Right atrium auricular region (tissue), 2 donors: ENCODE results near the gene GOLGA6L7. TPM values are rescaled to one million over a fixed set of nuclear protein-coding genes. Genes with fewer than 3 reads are reported as not detected.
"Not testable (repeated sequence)": the region's sequence is repeated elsewhere in the genome, so short reads cannot be mapped to it uniquely, and the experiment has no call there.

Experiments
- DNase-seq: peaks from one replicate; pipeline ENCODE4 v3.0.0-alpha.2; 2019; ENCODE audit warnings: low spot score
- H3K27ac ChIP-seq, 2 donors: fragments of 200-600 bp; sonication (generic); 1 replicate in 1 of 2; 2 replicates in 1 of 2; pipeline ENCODE4 v1.5.1; 2016 to 2019
- H3K27me3 ChIP-seq, 2 donors: fragments of 200-600 bp; sonication (generic); one replicate each; pipeline versions ENCODE4 v1.5.1 to v1.6.0; 2017 to 2019
- H3K36me3 ChIP-seq: fragments of 200-600 bp; sonication (generic); one replicate; pipeline ENCODE4 v1.5.1; 2016
- H3K4me1 ChIP-seq, 2 donors: fragments of 200-600 bp; sonication (generic); one replicate each; pipeline versions ENCODE4 v1.5.1 to v1.6.0; 2017 to 2019
- H3K4me3 ChIP-seq, 2 donors: fragments of 200-600 bp; sonication (generic); 1 replicate in 1 of 2; 2 replicates in 1 of 2; pipeline ENCODE4 v1.5.1; 2017 to 2019; ENCODE audit warnings: mild to moderate bottlenecking in 1 of 2, moderate library complexity in 1 of 2
- H3K9me3 ChIP-seq, 2 donors: fragments of 200-600 bp; sonication (generic); one replicate each; pipeline ENCODE4 v1.5.1; 2019
- total RNA-seq, 2 donors: library from RNA; depleted of rRNA; stranded (reverse); fragments of >200 nt; gene quantifications; one replicate each; pipeline ENCODE4 v1.1.0, GENCODE V29; 2016

Gene GOLGA6L7
- total RNA-seq, 2 donors from 2014 or later, result not detected

DNA sequence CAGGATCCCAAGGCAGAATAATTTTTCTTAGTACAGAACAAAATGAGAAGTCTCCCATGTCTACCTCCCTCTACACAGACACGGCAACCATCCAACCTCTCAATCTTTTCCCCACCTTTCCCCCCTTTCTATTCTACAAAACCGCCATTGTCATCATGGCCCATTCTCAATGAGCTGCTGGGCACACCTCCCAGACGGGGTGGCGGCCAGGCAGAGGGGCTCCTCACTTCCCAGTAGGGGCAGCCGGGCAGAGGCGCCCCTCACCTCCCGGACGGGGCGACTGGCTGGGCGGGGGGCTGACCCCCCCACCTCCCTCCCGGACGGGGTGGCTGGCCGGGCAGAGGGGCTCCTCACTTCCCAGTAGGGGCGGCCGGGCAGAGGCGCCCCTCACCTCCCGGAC lies 827 bp upstream of the GOLGA6L7 start:
- H3K27me3 ChIP-seq, H3K36me3 ChIP-seq, H3K27ac ChIP-seq, DNase-seq, H3K9me3 ChIP-seq, H3K4me1 ChIP-seq, H3K4me3 ChIP-seq: not testable (repeated sequence)

DNA sequence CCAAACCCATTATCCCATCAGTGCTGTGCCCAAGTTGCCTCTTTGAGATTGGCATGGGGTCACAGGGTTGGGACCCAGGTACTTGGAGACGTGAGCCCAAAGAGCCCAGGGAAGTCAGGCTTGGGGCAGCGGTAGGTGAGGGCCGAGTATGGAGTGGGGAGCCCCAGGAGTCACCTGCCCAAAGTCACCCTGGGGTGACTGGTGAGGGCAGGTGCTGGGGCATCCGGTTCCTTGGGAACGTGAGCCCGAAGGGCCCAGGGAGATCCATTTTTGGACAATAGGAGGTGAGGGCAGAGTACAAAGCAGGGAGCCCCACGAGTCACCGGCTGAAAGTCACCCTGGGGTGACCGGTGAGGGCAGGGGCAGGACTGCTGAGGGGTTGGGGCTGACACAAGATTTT lies 485 bp downstream of the GOLGA6L7 start:
- not testable (repeated sequence) for H3K36me3 ChIP-seq, DNase-seq, H3K4me3 ChIP-seq, H3K4me1 ChIP-seq, H3K27ac ChIP-seq, H3K9me3 ChIP-seq, H3K27me3 ChIP-seq

DNA sequence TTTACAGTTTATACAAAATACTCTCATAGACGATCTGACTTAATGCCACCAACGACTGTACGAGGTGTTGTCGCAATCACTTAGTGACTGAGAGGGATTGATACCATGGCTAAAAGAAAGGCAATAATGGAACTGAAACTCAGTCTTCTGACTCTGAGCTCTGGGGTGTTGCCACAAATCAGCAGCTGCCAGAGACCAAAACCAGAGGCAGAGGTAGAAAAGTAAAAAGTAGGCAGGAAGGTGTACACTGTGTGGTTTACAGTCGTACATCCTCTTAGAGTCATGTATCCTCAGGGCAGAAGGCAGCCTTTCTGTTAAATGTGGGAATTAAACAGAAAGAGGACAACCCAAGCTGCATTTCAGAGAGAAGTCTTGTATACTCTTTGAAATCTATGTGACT lies 1.2 kb downstream of the GOLGA6L7 start:
- H3K27me3 ChIP-seq, H3K9me3 ChIP-seq, H3K27ac ChIP-seq, H3K4me1 ChIP-seq, H3K36me3 ChIP-seq, DNase-seq, H3K4me3 ChIP-seq: not testable (repeated sequence)

DNA sequence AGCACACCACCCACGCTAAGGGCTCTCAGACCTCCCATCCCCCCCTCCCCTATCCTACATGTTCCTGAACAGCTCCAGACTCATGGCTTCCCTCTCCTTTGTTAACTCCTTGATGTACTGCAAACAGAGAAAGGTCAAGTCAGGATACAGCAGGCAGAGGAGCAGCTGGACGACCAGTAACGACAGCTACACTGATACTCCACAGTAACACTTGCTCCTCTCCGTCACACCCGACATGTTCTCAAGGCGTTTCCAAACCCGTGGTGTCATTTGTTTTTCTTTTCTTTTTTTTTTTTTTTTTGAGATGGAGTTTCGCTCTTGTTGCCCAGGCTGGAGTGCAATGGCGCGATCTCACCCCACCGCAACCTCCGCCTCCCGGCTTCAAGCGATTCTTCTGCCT lies 4.3 kb downstream of the GOLGA6L7 start:
- not testable (repeated sequence) for H3K4me3 ChIP-seq, H3K27ac ChIP-seq

DNA sequence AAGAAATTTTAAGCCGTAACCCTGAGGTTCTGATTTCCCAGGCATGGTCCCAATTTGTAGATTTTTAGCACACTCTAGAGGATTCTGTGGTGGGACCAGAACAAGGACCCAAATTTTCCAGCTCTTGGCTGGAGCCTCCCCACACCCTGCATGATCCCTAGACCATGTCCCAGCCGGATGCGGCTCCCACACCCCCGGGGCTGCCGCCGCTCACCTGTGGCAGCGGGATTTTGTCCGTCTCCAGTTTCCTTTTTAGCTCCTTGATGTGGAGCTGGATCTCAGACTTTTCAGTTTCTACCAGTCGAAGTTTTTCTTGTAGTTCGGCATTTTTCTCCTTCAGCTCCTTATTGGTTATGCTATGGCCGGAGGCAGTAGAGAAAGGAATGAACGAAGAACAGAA lies 4.9 kb downstream of the GOLGA6L7 start:
- H3K4me3 ChIP-seq, H3K27ac ChIP-seq, H3K27me3 ChIP-seq, H3K36me3 ChIP-seq, H3K9me3 ChIP-seq, H3K4me1 ChIP-seq, DNase-seq: not testable (repeated sequence)

More for the DNA sequence above, 4.3 kb downstream of the GOLGA6L7 start:
- not testable (repeated sequence) for H3K36me3 ChIP-seq, DNase-seq, H3K4me1 ChIP-seq, H3K9me3 ChIP-seq, H3K27me3 ChIP-seq

DNA sequence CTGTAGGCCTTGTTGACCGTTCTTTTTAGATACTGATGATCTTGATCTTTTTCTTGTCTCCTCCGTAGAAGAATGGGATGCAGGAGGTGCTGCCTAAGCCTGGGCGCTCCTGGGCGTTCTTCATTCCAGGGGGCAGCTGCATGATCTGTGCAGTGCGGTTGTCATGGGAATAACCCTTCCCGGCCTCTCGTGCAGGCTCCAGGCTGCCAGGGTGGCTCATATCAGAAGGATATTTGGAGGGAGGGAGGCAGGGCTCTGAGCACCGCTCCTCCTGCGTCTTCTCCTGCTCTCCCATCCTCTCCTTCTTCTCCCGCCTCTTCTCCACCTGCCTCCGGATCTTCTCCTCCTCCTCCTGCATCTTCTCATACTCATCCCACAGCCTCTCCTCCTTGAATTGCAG lies 6.2 kb downstream of the GOLGA6L7 start:
- H3K9me3 ChIP-seq, H3K4me1 ChIP-seq, DNase-seq, H3K27me3 ChIP-seq, H3K4me3 ChIP-seq, H3K36me3 ChIP-seq, H3K27ac ChIP-seq: not testable (repeated sequence)

DNA sequence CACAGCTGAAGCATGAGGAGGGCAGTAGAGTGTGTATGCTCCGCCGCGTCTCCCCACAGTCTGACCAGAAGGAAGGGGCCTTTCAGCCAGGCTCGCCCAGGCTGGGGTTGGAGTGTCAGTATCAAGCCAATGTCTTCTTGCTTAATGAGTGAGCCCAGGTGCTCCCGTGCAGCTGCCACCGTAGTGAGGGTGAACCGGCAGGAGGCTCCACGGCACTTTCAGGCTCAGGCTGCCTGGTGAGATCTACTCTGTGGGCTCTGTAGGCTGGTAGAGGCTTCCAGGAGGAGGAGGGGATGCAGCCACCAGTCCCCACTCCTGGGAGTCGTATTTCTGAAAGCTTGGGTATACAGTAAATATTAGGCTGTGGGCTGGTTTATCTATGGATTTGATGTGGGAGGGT lies 8.2 kb downstream of the GOLGA6L7 start:
- DNase-seq, H3K4me3 ChIP-seq, H3K27ac ChIP-seq, H3K9me3 ChIP-seq, H3K36me3 ChIP-seq, H3K4me1 ChIP-seq, H3K27me3 ChIP-seq: not testable (repeated sequence)

DNA sequence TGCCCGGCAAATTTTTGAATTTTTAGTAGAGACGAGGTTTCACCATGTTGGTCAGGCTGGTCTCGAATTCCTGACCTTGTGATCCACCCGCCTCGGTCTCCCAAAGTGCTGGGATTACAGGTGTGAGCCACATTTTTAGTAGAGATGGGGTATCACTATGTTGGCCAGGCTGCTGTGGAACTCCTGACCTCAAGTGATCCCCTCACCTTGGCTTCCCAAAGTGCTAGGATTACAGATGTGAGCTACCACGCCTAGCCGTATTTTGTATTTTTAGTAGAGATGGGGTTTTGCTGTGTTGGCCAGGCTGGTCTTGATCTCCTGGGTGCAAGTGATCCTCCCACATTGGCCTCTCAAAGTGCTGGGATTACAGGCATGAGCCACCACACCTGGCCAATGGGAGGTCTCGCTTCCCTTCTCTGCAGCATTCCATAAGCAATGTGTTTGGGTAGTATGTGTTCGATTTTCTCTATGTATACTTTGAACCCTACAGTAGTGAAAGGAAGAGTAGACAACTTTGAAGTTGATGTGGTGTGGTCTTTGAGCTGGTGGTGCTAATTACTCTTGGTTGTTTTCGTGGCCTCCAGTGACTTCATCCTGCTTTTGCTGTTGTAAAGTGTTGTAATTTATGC lies 13.4 kb downstream of the GOLGA6L7 start:
- H3K27me3 ChIP-seq, H3K9me3 ChIP-seq, H3K36me3 ChIP-seq, H3K27ac ChIP-seq, DNase-seq, H3K4me3 ChIP-seq, H3K4me1 ChIP-seq: not testable (repeated sequence)

DNA sequence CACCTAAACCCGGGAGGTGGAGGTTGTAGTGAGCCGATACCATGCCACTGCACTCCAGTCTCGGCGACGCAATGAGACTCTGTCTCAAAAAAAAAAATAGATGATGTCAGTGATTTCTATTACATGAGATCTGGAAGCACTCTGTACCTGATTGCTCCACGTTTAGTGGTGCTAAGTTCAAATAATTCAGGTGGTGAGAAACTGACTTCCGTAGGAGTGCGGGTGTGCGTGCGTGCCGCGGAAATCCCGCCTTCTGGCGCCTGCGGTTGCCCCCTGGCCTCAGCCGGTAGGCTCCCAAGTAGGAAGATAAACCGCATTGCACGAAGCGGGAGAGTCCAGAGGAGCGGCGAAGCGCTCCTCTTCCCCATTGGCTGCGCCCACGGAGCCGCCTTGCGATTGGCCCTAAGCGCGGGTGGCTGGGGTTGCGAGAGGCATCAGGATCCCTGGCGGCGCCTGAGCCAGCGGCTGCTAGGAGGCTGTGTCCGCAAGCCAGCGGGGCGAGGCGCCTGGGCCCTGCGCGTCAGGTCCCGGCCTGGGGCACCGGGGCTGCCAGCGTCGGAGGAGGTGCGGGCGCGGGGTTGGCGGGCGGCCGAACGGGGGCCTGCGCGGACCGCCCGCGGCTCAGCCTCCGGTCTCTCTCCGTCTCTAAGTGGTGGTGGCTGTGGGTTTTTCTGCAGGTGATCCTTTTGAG lies 16.4 kb downstream of the GOLGA6L7 start:
- not testable (repeated sequence) for H3K27me3 ChIP-seq, H3K4me1 ChIP-seq, H3K9me3 ChIP-seq, H3K36me3 ChIP-seq
- DNase-seq, result peak; percentile 62
- peak overlapping the region; percentile 29 to 49 for H3K4me3 ChIP-seq
- peak overlapping the region; percentile 43 to 53 for H3K27ac ChIP-seq

DNA sequence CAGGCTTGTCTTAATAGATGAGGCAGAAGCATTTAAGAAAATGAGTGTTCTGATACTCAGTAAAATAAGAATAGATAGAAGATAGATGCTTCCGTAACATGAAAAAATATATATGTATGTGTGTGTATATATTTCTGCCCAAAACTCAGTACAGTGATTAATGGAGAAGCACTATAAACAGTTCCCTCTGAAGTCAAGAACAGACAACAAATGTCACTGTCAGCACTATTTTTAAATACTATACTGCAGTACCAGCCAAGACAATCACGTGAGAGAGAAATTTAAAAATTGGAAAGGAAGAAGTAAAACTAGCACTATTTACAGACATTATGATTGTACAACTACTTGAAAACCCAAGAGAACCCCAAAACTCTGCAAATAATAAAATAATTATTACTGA lies 27.0 kb downstream of the GOLGA6L7 start:
- H3K36me3 ChIP-seq, H3K4me3 ChIP-seq, H3K27me3 ChIP-seq, H3K27ac ChIP-seq, H3K4me1 ChIP-seq, DNase-seq, H3K9me3 ChIP-seq: not testable (repeated sequence)

DNA sequence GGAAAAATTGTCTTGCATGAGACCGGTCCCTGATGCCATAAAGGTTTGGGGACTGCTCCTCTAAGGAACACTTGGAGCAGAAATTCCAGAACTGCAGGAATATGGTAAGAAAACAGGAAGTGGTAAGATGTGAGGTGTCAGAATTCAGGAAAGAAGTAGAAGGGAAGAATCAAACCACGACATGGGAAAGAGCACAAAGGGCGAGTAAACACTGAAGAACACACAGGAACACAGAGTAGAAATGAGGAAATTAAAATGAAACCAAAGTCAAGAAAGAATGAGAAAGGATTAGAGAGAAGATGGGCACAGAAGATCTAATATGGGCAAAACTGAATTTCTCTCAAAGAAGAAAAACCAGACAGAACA lies 28.5 kb downstream of the GOLGA6L7 start:
- not testable (repeated sequence) for H3K9me3 ChIP-seq, H3K27me3 ChIP-seq, H3K4me3 ChIP-seq, H3K36me3 ChIP-seq, DNase-seq, H3K4me1 ChIP-seq, H3K27ac ChIP-seq

DNA sequence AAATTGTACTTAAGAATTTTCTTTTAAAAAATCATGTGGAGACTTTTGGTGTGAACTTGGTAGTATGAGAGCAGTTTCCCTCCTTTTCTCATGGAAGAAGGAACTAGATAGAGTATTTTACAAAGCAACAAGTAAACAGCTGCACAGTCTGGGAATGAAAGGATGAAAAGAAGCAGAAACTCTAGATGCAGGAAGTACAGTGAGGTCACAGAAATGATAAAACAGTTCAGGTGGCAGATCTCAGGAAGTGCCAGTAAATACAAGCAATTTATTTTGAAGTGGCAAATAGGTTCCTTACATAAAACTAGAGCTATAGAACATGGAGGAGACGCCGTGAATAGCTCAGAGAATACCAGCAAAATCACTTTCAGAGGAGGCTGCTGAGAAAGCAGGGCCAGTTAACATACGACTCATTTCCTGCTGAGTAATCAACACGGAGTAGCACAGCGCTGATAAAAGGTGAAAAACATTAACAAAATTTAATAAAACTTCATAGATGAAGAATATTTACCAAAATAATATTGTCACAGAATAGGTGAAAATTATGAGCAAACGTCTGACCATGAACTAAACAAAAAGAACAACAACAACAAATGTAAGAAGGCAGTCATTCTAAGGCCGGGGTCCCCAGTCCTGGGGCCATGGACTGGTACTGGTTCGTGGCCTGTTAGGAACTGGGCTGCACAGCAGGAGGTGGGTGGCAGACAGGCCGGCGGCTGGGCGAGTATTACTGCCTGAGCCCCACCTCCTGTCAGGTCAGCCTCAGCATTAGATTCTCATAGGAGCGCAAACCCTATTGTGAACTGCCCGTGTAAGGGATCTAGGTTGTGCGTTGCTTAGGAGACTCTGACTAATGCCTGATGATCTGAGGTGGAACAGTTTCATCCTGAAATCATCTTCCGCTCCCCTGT lies 29.2 kb downstream of the GOLGA6L7 start:
- not testable (repeated sequence) for H3K4me1 ChIP-seq, H3K27me3 ChIP-seq, H3K36me3 ChIP-seq, H3K4me3 ChIP-seq, H3K27ac ChIP-seq, H3K9me3 ChIP-seq, DNase-seq

DNA sequence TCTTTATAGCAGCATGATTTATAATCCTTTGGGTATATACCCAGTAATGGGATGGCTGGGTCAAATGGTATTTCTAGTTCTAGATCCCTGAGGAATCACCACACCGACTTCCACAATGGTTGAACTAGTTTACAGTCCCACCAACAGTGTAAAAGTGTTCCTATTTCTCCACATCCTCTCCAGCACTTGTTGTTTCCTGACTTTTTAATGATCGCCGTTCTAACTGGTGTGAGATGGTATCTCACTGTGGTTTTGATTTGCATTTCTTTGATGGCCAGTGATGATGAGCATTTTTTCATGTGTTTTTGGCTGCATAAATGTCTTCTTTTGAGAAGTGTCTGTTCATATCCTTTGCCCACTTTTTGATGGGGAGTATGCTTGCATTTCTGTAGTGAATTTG lies 30.3 kb downstream of the GOLGA6L7 start:
- H3K27ac ChIP-seq, H3K4me3 ChIP-seq, H3K27me3 ChIP-seq, H3K36me3 ChIP-seq, H3K4me1 ChIP-seq, DNase-seq, H3K9me3 ChIP-seq: not testable (repeated sequence)

DNA sequence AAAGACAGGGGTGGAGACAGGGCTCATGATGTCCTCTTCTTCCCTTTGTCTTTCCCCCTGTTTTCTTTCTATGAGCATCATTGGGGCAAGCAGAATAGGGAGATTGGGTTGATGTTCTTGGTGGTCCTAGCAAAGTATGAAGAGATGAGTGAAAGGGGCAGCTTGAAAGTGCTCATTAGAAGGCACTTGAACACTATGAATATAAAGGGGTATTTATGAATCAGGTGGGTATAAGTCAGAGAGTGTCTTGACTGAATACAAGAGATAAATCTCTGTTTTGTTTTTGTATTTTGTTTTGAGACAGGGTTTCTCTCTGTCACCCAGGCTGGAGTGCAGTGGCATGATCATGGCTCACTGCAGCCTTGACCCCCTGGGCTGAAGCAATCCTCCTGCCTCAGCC lies 34.4 kb downstream of the GOLGA6L7 start:
- not testable (repeated sequence) for H3K27ac ChIP-seq, DNase-seq

DNA sequence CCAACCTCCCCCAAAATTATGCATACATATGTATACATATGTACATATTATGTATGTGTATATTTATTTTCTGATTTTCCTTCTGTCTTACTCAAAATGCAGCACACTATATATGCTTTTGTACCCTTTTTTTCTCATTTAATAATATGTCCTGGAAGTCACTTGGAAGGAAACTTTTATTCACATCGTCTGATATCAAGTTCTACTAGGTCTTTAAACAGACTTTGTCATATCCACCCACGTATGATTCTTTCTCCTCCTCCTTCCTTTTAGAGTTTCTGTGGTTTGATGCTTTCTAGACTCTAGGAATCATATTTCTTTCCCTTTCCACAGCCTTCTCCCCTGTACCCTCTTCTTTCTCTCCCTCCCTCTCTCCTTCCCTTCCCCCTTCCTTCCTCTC lies 35.1 kb downstream of the GOLGA6L7 start:
- H3K4me1 ChIP-seq, H3K9me3 ChIP-seq, H3K4me3 ChIP-seq, DNase-seq, H3K27ac ChIP-seq, H3K27me3 ChIP-seq, H3K36me3 ChIP-seq: not testable (repeated sequence)

More for the DNA sequence above, 34.4 kb downstream of the GOLGA6L7 start:
- H3K4me1 ChIP-seq, H3K36me3 ChIP-seq, H3K4me3 ChIP-seq, H3K9me3 ChIP-seq, H3K27me3 ChIP-seq: not testable (repeated sequence)
